ENCODE results near the gene SOS1. TPM values are rescaled to one million over a fixed set of nuclear protein-coding genes. Genes with fewer than 3 reads are reported as not detected.

Gene SOS1
- polyA plus RNA-seq, 3 donors from 2014 or later: 3.6 to 12.8 (median 8.2) TPM

Other genes starting within 250 kb of the SOS1 start
- 1 to 10 TPM in 2 of 3 donors, under 1 TPM in 1; 0.93 to 6.9 (median 4.4) TPM for gene DHX57, start 245.1 kb downstream of the SOS1 start, polyA plus RNA-seq
- 1 to 10 TPM; 3.1 to 7.8 (median 7.2) TPM for gene MORN2, start 245.1 kb downstream of the SOS1 start, polyA plus RNA-seq
- gene ARHGEF33, start 231.2 kb downstream of the SOS1 start, polyA plus RNA-seq: not detected
- gene CDKL4, start 122.9 kb upstream of the SOS1 start, polyA plus RNA-seq: not detected

Data from immature natural killer cell (primary cell).